Stimulated activated effector memory CD8-positive, alpha-beta T cell treated with anti-CD3 and anti-CD28 coated beads, Interleukin-12 subunit alpha, Interleukin-12 subunit beta, amount 100 ng/mL, for 72 hours (primary cell): Measurements from ENCODE around the gene UBE2V1.
A peak's percentile ranks its signal among the peaks of the same experiment; 100 is the strongest.

Experiments used
- ATAC-seq: fragments of 150-1000 bp; cut with Tn5 transposase; 2 replicates; pipeline ENCODE4 v1.10.0; 2021
- DNase-seq, 2 donors: peaks; one replicate each; pipeline ENCODE4 v3.0.0; 2021 to 2022; ENCODE audit warnings: low spot score in 2 of 2
- H3K27ac Mint-ChIP-seq: one replicate; pipeline ENCODE4 v1.8.0; 2022; ENCODE audit warnings: mild to moderate bottlenecking, mixed read lengths
- H3K36me3 Mint-ChIP-seq: one replicate; pipeline ENCODE4 v1.8.0; 2022; ENCODE audit warnings: mild to moderate bottlenecking, mixed read lengths
- H3K4me1 Mint-ChIP-seq: one replicate; pipeline ENCODE4 v1.8.0; 2022; ENCODE audit warnings: mixed read lengths
- H3K4me3 Mint-ChIP-seq: one replicate; pipeline ENCODE4 v1.8.0; 2022; ENCODE audit warnings: mild to moderate bottlenecking, mixed read lengths
- H3K9me3 Mint-ChIP-seq: one replicate; pipeline ENCODE4 v1.8.0; 2022; ENCODE audit warnings: mixed read lengths

Gene UBE2V1

DNA sequence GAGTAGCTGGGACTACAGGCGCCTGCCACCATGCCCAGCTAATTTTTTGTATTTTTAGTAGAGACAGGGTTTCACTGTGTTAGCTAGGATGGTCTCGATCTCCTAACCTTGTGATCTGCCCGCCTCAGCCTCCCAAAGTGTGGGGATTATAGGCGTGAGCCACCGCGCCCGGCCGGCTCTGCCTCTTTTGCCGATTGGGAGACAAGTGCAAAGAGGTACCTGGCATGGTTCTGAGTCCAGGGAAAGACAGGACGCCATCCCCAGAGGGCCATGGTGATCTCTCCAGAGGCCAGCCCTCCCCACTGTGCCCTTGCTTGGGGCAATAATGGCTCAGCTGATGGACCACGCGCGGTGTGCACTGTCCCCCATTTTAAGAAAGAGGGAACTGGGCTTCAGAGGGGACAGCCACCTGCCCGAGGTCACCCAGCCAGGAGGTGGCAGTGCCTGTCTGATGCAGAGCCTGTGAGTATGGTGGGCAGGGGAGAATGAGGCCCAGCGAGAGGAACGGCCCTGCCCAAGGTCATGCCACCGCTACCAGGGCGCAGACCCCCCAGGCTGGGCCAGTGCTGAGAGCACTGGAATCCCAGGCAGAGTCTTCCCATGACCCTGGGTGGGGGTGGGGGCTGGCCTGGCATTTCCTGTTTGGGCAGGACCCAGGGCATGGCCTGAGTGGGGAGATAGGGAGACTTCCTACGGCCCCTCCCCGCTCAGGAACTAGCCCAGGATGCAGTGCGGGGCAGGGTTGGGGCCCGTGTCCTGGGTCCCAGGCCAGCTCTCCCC lies 69.2 kb downstream of the UBE2V1 start:
- Mint-ChIP-seq H3K9me3 (no peaks in the 10 kb centered on the region), H3K4me3 (no peak overlapping the region), H3K27ac (peak overlapping the region; percentile 61), H3K4me1 (peaks cover 22% of the 10 kb centered on the region), H3K36me3 (no peaks in the 10 kb centered on the region)
- ATAC-seq (no peak), DNase-seq (no peak)

DNA sequence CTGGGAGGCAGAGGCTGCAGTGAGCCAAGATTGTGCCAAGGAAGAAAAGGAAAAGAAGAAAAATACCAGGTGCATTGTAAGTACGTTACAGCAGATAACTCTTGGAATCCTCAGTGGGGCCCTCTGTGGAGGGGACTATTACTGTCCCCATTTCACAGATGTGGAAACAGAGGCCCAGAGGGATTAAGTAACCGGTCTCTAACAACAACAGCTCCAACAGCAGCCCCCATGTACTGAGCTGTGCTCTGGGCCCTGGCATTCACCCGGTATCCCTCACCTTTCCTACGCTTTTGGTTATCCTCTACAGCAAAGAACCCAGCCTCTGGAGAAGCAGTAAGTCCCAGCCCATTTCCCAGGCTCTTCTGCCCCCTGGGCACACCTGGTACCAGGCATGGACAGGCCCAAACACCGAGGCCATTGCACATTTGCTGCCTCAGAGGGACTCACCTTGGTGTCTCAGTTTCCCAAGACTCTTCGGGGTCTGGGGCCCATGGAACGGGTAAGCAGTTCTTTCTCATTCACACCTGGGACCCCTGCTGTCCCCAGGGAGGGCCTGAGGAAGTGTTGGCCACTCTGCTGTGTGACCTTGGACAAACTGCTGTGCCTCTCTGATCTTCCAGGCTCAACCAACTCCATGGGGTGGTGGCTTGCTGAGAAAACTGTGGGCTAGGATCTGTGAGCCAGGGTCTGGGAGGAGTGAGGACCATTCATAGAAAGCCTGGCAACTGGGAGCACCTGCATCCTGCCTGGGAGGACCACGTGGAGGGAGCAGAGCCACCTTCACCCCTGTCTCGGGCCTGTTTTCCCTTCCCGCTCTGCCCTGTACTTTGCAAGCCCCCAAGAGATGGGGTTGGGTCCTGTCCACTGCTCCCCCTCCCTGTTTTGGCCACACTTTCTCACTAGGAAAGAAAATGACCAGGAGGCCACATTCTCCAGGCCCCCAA lies 70.3 kb downstream of the UBE2V1 start:
- Mint-ChIP-seq H3K4me3 (no peak overlapping the region), H3K4me1 (peaks cover 11% of the 10 kb centered on the region), H3K9me3 (no peaks in the 10 kb centered on the region), H3K36me3 (no peaks in the 10 kb centered on the region), H3K27ac (peak overlapping the region; percentile 61)
- DNase-seq (no peak), ATAC-seq (no peak)

DNA sequence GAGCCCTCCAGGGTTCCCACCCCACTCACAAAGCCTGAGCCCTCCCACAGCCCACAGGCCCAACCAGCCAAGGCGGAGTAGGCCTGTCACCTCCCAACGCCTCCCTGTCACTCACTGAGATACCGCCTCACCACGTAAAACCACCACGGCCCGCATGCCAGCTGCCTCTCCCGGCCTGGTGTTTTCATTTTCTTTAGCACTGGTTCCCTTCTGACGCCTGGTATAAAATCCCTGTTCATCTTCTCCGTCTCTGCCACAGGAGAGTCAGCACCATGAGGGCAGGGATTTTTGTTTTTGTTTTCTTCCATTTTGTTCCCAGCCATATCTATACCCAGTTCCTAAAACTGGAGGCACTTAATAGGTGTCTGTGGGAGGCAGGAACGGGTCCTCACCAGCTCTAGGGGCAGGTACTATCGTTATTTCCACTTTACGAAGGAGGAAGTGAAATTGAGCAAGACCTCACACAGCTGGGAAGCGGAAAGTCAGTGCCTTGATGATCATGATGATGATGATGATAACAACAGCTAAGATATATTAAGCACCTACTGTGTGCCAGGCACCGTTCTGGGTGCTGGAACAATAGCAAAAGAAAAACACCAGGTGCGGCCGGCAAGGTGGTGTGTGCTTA lies 71.6 kb downstream of the UBE2V1 start:
- DNase-seq (no peak), ATAC-seq (no peak)
- no peaks in the 10 kb centered on the region for H3K36me3 Mint-ChIP-seq
- peaks cover 5% of the 10 kb centered on the region for H3K4me1 Mint-ChIP-seq
- peak overlapping the region; percentile 64 for H3K27ac Mint-ChIP-seq
- no peak overlapping the region for H3K4me3 Mint-ChIP-seq
- no peaks in the 10 kb centered on the region for H3K9me3 Mint-ChIP-seq

DNA sequence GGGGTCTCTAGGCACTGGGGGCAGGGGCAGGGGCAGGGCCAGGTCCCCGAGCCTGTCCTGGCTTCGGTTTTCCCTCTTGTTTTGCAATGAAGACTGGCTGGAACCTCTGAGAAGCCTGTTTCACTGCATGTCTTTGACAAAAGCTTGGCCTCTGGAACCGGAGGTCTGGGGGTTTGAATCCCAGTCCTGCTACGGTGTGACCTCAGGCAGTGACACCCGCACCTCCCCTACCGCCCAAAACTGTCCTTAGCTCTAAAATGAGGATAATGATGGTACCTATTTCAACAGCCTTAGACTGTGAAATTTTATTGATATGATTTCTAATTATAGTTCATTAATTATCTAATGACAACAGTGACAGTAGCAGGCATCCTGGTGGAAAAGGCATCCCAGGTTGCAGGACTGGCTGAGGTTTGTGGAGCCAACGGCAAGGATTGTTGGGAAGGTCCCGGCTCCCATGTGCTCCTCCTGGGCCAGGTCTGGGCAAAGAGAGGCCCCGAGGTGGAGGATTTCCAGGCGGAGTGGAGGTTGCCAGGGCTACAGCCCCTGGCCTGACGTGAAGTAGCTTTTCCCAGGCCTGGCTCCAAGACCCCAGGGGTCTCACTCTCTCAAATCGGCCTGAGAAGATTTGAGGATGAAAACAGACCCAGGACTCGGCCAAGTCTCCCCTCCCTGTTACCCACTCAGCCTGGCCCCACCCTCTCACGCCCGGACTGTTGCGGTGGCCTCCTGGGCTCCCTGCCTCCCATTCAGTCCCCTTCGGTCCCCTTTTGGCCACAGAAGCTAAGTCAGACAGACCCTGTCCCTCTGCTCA lies 72.3 kb downstream of the UBE2V1 start:
- no peak for ATAC-seq
- H3K36me3 Mint-ChIP-seq = no peaks in the 10 kb centered on the region
- no peak overlapping the region for H3K4me3 Mint-ChIP-seq
- peak overlapping the region; percentile 64 for H3K27ac Mint-ChIP-seq
- H3K9me3 Mint-ChIP-seq = no peaks in the 10 kb centered on the region
- H3K4me1 Mint-ChIP-seq = peaks cover 5% of the 10 kb centered on the region
- DNase-seq = no peak

DNA sequence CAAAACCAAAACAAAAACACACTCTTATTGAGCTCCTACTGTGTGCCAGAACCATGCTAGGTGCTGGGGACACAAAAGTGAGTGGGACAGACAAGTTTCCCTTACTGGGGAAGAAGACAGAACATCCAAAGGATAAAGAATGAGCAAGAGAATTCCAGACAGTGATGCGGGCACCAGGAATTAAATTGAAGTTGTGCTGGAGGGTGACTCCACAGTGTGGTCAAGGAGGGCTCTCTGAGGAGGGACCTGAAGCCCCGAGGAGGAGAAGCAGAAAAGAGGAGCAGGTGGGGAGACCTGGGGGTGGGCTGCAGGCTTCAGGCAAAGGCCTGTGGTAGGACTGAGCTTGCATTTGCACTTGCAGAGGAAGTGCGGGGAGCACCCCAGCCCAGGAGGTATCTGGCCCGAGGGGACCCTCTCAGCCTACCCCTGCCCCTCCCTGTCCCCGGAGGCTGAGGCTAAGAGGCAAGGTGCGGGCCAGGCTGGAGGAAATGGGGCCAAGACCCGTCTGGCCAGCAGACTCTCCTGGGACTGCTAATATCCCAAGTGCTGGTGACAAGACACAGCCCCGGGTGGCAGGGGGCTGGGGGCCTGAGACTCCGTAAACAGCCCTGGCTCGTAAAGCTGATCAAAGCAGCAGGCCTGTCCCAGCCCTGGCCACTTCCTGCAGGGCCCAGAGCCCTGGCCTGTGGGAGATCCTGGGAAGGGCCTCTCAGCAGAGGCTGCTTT lies 73.1 kb downstream of the UBE2V1 start:
- no peaks in the 10 kb centered on the region for H3K36me3 Mint-ChIP-seq
- no peak for ATAC-seq
- no peaks in the 10 kb centered on the region for H3K9me3 Mint-ChIP-seq
- H3K4me1 Mint-ChIP-seq = peaks cover 5% of the 10 kb centered on the region
- no peak for DNase-seq
- no peak overlapping the region for H3K4me3 Mint-ChIP-seq
- no peak overlapping the region for H3K27ac Mint-ChIP-seq

DNA sequence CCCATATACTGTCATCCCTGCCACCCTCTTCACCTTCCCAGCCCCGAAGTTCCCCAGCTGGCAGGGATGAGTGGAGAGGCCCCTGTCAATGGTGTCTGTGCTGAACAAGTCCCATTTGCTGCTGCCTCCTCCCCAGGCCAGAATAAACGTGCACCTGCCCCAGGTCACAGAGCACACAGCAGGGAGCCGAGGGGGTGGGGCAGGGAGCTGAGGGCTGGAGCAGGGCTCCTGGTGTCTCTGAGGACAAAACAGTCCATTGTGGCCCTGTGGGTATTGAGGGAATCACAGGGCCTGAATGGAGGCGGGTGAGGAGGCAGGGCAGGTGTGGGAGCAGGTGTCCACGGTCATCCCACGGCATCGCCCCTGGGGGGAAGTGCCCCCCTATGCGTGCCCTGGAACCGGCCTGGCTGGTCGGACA lies 74.4 kb downstream of the UBE2V1 start:
- Mint-ChIP-seq H3K9me3 (no peaks in the 10 kb centered on the region), H3K36me3 (no peaks in the 10 kb centered on the region), H3K4me3 (no peak overlapping the region), H3K27ac (no peak overlapping the region), H3K4me1 (peaks cover 5% of the 10 kb centered on the region)
- ATAC-seq = no peak
- no peak for DNase-seq

DNA sequence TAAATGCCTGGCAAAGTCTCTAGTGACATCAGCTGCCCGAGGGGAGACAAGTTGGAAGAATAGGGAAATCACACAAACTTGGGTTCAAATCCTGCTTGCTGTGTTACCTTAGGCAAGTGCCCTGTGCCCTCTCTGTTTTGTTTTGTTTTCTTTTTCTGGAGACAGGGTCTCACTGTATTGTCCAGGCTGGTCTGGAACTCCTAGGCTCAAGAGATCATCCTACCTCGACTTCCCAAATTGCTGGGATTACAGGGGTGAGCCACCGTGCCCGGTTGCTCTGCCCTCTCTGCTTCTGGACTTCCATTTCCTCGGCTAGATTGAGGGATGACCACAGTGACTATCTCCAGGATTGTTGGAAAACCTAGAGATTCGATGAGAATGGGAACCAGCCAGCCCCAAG lies 74.8 kb downstream of the UBE2V1 start:
- ATAC-seq (no peak), DNase-seq (no peak)
- Mint-ChIP-seq H3K4me1 (peaks cover 5% of the 10 kb centered on the region), H3K36me3 (no peaks in the 10 kb centered on the region), H3K4me3 (no peak overlapping the region), H3K27ac (no peak overlapping the region), H3K9me3 (no peaks in the 10 kb centered on the region)

DNA sequence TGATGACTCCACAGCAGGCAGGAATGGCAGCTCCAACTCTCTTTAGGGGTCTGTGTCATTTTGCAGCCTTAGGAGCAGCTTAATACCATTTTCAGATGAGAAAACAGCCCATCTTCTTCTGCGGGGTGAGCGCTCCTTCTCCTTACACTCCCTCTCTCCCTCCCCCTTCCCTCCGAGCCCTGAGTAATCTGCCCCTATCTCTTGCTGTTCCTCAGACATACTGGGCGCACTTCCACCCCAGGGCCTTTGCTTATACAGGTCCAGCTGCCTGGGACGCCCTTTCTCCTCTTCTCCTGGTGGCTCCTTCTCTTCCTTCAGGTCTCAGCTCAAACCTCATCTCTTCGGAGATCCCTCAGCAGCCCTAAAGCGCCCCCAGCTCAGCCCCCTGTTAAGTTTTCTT lies 75.4 kb downstream of the UBE2V1 start:
- Mint-ChIP-seq H3K4me3 (no peak overlapping the region), H3K4me1 (peaks cover 5% of the 10 kb centered on the region), H3K9me3 (no peaks in the 10 kb centered on the region), H3K27ac (no peak overlapping the region), H3K36me3 (no peaks in the 10 kb centered on the region)
- no peak for DNase-seq
- no peak for ATAC-seq

DNA sequence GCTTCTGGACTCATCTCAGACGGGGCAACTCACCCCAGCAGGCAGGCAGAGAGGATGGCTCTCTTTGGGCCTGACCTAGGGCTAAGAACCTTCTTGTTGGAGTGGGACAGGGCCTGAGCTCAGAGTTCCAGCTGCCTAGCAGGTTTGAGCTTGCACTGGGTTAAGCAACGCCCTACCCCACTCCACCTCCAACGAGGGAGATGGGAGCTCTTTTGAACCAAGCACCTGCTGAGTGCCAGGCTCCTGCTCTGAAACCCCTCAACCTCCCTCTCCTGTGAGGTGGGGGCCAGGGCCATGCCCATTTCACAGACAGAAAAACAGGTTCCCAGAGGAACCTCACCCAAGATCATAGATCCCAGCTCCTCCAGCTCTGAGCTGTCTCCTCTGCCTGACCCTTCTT lies 75.8 kb downstream of the UBE2V1 start:
- no peak for DNase-seq
- ATAC-seq = peak; percentile 20
- Mint-ChIP-seq H3K4me3 (no peak overlapping the region), H3K9me3 (no peaks in the 10 kb centered on the region), H3K4me1 (peaks cover 5% of the 10 kb centered on the region), H3K36me3 (no peaks in the 10 kb centered on the region), H3K27ac (no peak overlapping the region)

DNA sequence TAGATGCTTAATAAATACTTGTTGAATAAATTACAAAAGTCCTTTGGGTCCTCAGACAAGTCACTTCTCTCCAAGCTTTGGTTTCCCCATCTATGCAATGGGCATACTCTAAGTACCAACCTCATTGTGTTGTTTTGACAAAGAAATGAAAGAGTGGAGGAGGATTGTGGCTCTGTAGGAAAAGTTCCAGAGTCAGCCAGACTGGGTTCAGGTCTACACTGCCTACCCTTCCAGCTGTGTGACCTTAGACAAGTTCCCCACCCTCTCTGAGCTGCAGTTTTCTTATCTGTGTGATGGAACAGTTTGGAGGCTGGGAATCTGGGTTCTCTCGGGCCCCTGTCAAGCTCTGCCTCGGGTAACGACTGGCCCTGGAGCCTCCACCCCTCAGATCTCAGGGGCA lies 76.2 kb downstream of the UBE2V1 start:
- Mint-ChIP-seq H3K36me3 (no peaks in the 10 kb centered on the region), H3K4me3 (no peak overlapping the region), H3K27ac (no peak overlapping the region), H3K4me1 (peaks cover 5% of the 10 kb centered on the region), H3K9me3 (no peaks in the 10 kb centered on the region)
- DNase-seq (no peak), ATAC-seq (no peak)

DNA sequence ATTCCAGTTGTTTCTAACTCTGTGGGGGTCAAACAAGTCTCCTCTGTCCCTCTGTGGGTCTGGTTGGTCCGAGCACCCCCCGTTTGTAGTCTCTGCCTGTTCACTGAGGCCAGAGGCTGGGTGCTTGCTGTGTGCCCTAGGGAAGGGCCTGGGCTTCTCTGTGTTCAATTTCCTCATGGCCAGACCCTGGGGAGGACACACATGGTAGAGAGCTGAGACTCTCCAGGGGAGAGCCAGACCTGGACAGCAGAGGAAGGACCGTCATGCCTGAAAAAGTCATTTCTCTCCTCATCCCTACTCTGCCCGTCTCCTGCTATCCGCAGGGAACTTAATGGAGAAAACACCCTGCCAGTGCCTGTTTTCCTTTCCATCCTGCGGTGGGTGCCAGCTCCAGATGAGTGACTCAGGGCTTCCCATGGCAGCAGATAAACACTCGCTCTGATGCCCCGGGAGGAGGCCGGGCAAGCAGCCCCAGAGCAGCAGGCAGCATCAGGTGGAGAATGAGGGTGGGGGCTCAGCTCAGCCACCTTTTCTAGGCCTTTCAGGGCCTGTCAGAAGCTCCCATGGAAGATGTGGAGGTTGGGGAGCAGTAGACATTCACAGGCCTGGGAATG lies 78.3 kb downstream of the UBE2V1 start:
- ATAC-seq (no peak), DNase-seq (no peak)
- Mint-ChIP-seq H3K4me1 (no peaks in the 10 kb centered on the region), H3K9me3 (no peaks in the 10 kb centered on the region), H3K4me3 (no peak overlapping the region), H3K36me3 (no peaks in the 10 kb centered on the region), H3K27ac (no peak overlapping the region)

DNA sequence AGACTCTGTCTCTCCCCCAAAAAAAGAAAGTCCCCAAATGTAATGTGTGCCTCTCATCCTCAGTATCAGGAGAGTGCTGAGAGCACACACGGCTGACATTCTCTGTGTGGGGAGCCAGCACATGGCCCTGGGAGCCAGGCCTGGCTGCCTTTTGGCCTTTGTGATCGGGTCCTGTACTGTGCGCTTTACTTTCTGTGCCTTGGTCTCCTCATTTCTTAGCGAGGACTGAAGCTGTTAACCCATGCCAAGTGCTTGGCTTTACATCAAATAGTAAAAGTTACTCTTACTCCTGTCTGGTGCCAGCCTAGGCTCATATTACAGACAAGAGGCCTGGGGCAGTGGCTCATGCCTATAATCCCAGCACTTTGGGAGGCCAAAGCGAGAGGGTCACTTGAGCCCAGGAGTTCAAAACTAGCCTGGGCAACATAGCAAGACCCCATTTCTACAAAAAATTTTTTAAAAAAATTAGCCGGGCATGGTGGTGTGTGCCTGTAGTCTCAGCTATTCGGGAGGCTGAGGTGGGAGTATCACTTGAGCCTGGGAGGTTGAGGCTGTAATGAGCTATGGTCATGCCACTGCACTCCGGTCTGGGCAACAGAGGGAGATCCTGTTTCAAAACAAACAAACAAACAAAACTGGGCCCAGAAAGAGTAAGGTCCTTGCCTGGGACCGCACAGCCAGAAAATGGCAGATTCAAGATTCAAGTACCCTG lies 79.8 kb downstream of the UBE2V1 start:
- no peaks in the 10 kb centered on the region for H3K36me3 Mint-ChIP-seq
- H3K4me1 Mint-ChIP-seq = no peaks in the 10 kb centered on the region
- H3K9me3 Mint-ChIP-seq = no peaks in the 10 kb centered on the region
- ATAC-seq = no peak
- no peak for DNase-seq
- H3K27ac Mint-ChIP-seq = no peak overlapping the region
- no peak overlapping the region for H3K4me3 Mint-ChIP-seq
